NCI-H2171 (cell line): Measurements from ENCODE around the gene TSPO.

ENCODE experiments used
- DNase-seq: peaks from one replicate; lab custom pipeline; 2025; lab: John Stamatoyannopoulos, UW

Gene TSPO

DNA sequence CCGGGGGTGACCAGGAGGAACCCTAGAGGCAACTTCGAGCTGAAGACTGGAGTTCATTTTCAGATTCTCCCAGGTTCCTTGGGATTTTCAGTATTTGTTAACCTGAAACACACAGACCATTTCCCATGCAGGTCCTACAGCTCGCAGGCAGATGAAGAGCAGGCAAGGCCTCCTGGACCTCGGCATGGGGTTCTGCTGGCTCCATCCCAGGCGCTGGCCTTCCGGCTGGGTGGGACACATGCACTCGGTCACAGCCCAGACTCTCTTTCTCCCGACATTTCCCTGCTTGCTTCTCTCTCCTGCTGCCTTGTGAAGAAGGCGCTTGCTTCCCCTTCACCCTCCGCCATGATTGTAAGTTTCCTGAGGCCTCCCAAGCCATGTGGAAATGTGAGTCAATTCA, 51.0 kb downstream of the TSPO start:
- no peak for DNase-seq

DNA sequence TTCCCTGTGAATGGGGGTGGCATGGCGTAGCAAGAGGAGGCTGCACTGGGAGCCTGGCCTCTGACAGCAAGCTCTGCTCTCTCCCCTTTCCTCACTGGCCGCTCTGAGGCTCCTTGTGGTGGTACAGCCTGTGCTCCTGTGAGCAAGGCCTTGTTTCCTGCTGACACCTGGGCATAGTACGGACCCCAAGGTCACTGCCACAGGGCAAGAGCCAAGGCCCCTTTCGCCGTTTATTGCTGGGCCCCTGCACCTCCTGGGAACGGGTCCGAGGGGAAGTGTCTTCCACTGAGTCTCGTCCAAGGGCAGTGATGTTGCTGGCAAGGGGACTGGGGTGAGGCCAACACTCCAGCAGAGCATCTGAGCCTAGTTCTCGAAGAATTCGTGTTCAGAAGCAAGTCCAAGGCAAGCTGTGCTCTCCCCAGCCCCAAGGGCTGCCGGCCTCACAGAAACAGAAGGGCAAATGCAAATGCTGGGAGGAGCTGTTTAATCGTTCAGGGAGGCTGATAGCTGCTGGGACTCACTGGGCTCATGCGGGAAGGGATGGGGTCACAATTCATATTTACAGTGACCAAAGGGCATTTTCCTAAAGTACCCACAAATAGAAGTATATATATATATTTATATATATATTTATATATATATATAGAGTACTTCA, 51.5 kb downstream of the TSPO start:
- no peak for DNase-seq

DNA sequence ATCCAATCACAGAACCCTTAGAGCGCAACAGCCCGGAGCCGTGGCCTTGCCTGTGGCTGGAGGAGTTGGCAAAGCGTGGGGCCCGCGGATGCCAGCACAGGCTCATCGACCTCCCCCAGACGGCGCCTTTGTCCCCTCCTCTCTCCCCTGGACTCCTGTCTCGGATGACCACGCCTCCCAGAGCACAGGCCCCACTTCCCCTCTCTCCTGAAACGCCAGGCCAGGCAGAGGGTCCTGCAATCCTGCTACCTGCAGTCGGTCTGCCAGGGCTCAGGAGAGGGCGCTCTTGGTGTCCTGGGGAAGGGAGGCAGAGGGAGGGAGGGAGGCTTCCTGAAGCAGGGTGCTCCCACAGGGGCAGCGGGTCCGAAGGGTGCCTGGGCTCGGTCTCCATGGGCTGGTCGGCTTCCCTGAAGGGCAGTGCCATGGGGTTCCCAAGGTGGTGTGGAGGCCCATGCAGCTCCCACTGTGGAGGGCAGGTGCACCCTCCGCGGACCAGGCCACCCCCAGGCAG, 52.2 kb downstream of the TSPO start:
- no peak for DNase-seq

DNA sequence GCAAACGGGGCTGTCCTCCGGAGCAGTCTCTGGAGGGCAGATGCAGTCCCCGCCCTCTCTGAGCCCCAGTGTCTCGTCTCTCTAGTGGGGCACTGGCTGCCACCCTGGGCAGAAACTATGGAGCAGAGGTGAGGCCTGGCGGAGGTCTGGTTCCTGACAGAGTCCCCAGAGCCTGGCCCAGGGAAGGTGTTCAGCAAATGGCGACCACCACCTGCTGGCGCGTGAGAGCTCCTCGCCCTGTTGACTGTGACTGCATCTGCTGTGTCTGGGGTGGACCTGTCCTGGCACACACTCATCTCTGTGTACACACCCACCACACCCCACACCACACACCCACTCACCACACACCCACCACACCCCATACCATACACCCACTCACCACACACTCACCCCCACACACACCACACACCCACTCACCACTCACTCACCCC, 53.9 kb downstream of the TSPO start:
- DNase-seq, result no peak

DNA sequence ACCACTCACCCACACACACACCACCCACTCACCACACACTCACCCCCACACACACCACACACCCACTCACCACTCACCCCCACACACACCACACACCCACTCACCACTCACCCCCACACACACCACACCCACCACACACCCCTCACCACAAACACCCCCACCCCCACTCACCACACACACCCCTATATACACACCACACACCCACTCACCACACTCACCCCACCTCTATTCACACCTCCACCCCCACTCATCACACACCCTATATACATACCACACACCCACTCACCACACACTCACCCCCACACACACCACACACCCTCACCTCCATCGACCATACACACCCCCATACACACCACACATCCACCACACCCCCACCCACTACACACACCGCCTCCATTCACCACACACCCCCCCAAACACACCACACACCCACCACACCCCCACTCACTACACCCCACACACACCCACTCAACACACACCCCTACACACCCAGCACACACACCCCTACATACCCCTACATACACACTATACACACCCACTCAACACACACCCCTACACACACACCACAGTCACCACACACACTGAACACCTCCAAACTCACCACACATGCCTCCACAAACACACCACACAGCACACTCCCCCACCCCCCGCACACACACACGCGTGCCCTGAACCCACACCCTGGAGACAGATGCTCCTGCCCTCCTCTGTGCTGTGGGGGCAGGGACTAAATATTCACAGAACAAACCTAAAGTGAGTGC, 54.6 kb downstream of the TSPO start:
- no peak for DNase-seq

DNA sequence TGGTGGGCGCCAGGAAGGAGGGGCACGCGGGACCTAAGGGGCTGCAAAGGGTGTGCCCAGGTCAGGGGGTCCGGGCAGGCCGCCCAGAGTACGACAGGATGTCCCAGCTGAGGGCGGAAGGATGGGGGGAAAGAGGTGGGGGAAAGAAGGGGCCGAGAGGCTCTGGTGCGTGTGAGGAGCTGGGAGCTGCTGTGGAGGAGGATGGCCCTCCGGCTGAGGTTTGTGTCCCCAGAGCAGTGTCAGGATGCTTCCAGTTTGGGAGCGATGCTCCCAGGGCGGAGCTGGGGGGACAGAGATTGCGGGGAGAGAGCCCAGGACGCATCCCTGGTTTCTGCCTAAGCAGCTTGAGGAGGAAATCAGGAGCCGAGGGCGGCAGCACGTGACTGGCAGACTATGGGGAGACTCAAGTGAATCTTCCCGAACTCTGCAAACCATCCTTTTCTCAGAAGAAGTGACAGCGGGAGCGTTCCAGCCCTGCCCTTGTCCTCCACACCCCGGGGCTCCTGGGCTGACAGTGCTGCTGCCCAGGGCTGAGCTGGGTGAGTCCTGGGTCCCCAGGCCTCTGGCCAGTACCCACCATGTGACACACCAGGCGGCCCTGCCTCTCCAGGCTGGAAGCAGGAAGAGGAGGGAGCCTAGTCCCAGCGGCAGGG, 55.3 kb downstream of the TSPO start:
- no peak for DNase-seq

DNA sequence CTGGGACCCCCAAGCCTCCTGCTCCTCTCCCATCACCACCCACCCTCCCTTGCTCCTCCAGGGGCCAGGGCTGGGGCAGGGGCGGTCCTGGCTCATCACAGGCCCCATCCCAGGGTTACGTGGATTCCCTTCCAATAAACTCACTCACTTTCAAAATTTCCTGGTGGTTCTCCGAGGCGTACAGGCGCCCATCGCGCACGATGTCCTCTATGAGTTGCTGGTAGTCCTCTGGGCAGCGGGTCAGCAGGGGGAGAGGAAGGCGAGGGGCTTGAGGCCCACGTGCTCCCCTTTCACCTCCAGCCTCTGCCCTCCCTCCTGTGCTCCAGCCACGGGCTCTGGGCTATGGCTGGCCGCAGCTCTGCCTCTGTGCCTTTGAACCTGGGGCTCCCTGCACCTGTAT, 56.0 kb downstream of the TSPO start:
- DNase-seq, result no peak

DNA sequence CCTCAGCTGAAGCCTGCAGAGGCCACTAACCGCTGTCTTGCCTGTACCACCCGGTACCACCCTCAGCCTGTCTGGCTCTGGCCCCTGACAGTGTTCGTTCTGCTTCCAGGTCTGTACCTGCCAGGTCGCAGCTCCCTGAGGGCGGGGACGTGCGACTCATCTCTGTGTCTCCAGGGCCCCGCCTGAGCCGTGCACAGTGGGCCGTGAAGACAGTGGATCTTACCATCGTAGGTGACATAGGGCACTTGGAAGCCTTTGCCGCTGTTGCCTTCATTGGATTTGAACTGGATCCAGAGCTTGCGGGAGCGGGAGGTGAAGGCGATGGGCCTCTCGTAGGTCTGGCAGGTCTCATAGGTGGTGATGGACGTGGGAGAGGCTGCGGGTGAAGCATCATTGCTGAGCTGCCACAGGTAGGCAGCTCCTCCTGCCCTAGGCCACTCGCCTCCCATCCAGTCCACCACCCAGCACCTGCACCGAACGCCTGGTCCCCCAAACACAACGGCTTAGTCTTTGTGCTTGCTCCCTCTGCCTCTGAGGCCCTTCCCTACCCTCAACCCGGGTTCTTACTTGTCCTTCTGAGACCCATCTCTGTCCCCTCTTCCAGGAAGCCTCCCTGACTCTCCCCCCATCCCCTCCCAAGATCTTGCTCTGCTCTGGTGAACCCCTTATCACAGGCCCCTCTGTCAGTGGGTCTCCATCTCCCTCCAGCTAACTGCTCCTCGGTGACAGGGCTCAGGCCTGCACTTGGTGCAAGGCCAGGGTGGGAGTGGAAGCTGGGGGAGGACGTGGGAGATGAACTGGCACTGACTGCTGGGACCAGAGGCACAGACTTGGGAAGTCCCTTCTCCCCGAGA, 56.7 kb downstream of the TSPO start:
- no peak for DNase-seq

DNA sequence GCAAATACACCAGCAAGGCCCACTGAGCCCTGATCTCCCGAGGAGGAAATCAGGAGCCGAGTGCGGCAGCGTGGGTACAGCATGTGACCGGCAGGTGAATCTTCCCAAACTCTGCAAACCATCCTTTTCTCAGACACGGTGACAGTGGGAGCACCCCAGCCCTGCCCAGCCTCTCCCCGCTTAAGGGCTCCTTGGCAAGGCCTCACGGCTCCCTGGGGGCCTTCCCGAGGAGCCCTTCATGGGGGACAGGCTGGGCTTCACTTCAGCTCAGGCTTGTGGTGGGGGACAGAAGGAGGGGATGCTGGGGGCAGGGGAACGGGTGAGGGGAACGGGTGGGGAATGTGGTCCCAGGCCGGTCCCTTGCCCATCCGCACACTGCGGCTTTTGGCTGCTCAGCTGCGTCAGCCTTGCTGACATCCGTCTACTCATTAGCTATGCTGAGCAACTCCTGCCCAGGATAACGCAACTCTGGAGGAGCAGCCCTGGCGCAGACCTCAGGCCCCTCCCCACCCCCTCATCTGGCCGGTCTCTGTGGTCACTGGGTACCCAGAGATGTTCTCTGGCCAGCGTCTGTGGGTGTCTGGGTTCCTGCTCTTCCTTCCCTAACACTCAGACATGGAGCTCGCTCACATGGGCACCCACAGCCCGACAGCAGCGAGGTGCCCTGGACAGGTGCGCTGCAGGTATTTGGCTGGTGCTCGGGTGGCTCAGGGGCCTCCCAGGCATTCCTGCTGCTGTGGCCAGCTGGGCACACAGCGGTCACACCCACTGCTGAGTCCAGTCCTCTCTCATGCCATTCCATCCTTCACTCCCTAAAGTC, 57.6 kb downstream of the TSPO start:
- DNase-seq, result no peak

DNA sequence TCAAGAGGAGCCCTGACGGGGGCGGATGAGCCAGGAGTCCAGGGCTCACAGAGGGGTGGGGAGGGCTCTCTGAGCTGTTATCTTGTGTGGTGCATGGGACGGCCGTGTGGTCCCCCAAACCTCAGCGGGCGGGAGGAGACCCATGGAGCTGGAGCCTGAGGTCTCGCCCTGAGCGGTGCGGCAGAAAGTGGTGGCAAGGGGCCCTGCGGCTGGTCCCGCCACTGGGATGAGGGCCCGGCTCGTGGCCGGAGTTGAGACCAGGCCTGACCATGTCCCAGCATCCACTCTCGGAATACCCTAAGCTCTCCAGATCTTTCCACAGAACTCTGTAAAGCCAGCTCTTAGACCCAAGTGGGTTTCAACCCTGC, 58.1 kb downstream of the TSPO start:
- DNase-seq, result no peak

DNA sequence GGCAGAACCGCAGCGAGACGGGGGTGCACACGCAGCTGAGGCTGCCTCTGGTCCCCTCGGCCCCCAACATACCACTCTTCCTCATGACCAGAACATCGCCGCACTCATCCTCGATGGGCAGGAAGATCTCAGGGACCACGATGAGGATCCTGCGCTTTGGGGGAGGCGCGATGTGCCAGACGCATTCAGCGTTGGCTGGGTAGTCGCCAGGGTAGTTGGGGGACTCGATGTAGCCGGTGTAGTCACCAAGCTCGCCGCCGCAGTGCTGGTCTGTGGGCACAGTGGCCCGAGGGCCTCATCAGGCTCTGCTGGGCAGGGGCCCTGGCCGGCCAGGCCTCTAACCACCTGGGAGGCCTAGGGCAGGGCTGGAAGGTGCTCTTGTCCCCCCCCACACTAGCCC, 58.6 kb downstream of the TSPO start:
- no peak for DNase-seq

DNA sequence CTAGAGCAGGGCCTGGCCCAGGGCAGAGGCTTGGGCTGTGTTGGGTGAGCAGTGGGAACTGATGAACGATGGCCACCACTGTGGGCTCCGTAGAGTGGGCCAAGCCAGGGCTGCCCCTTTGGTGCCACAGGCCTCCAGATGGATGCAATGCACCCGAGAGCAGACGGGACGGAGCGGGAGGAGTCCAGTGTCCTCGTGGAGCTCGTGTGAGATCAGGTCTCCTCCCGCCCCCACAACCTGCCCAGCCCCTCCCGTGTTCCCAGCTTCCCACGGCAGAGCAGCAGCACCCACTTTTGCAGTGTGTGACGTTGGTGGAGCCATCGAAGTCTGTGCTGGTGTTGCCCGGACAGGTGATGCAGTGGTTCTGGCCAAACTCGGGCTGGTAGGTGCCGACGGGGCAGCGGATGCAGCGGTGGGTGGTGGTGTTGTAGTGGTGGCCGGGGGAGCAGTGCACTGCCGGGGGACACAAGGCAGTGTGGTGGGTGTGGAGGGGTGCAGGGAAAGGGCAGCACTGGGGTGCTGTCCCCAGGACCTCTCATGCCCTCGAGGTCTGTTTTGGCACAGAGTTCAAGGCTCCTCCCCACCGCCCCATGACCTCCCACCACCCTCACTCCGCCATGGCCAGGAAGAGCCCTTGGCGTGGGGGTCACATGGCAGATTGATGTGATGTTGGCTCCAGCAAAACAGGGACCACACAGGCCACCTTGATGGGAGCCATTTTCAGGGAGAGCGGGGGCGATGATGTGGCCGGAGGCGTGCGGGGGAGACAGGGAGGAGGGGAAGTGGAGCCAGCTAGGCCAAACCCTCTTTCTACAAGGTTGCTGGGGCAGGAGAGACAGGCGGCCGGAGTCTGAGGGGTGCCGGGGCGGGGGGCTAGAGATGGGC, 59.5 kb downstream of the TSPO start:
- no peak for DNase-seq

DNA sequence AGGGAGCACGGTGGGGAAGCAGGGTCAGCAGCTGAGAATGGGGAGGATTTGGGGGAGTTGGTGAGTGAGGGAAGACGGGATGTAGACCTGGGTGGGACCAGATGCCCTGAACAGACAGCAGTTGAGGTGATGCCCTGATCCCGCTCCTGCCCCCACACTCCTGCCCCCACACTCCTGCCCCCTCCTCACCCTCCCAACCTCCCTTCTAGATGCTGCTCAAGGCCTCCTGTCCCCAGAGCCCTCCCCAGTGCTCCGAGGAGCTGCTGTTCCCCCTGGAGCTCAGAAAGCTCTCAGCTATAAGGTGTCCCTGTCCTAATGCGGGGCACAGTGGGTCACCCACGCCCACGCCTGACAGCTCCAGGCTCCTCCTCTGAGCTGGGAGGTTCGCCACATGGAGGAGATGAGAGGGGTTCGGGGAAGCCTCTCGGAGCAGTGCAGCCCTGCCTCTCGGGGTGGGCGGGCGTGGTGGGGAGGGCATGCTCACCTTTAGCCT, 60.6 kb downstream of the TSPO start:
- no peak for DNase-seq

DNA sequence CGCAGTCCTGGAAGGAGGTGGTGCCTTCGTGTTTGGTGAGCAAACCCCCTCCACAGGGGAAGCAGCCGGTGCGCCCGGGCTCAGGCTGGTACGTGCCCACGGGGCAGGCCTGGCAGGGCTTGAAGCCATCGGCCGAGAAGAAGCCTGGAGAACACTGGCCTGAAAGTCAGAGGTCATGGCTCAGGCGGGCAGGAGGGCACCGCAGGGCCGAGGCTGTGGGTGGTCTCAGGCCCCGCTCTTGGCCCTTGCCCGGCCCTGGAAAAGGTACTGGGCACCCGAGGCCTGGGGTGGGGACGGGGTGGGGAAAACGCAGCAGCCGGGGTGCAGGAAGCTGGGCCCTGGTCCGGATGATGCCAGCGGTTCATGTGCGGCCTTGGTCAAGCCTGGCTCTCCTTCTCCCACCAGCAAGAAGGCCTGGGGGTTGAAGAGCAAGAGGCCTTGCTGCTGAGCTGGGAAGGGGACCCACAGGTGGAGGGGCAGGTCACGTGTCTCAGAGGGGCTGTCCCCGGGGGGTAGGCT, 61.1 kb downstream of the TSPO start:
- no peak for DNase-seq
